SK-N-SH (cell line): ENCODE results near the gene RFX4. TPM values are rescaled to one million over a fixed set of nuclear protein-coding genes. Genes with fewer than 3 reads are reported as not detected.

Source experiments
- CTCF ChIA-PET: fragments of 300-600, 350-600 bp; formaldehyde crosslinking; extraction: SDS; loops from one replicate; lab custom pipeline; 2021; lab: Yijun Ruan, JAX
- POLR2A ChIA-PET: fragments of 350-600 bp; sonication (Branson Sonifier 250); formaldehyde crosslinking; extraction: SDS; loops from one replicate; lab custom pipeline; 2020; ENCODE audit warnings: antibody characterized with exemption, inconsistent platforms; lab: Yijun Ruan, JAX
- DNase-seq: peaks from one replicate; pipeline ENCODE4 v3.0.0; 2012
- H2AFZ ChIP-seq: fragments of 200-600 bp; sonication (generic); 2 replicates; pipeline ENCODE4 v1.8.1; 2016; ENCODE audit warnings: antibody characterized with exemption, mild to moderate bottlenecking, low read depth
- H3F3A ChIP-seq: fragments of 200-600 bp; sonication (generic); replicated peaks from 2 replicates; pipeline ENCODE3; 2016; ENCODE audit warnings: antibody characterized with exemption, mild to moderate bottlenecking; ENCODE audit not compliant: insufficient read depth
- H3K27ac ChIP-seq, 2 experiments: fragments of 200-500 bp in 1 of 2; fragments of 200-600 bp in 1 of 2; sonication (Bioruptor generic) in 1 of 2; sonication (generic), shearing (Covaris generic) in 1 of 2; 2 replicates each; pipeline versions ENCODE4 v1.5.1 to v1.6.1; 2014 to 2016; ENCODE audit warnings: low read depth in 2 of 2, inconsistent platforms in 1 of 2, low read length in 1 of 2, mild to moderate bottlenecking in 1 of 2, mixed read lengths in 1 of 2
- H3K27me3 ChIP-seq: fragments of 200-600 bp; sonication (generic), shearing (Covaris generic); 2 replicates; pipeline ENCODE4 v1.6.1; 2016; ENCODE audit warnings: mixed run types; ENCODE audit not compliant: insufficient read depth
- H3K36me3 ChIP-seq, 2 experiments: fragments of 200-500 bp in 1 of 2; fragments of 200-600 bp in 1 of 2; sonication (Bioruptor generic) in 1 of 2; sonication (generic) in 1 of 2; replicated peaks in 1 of 2; 2 replicates each; pipeline versions ENCODE3 to v1.5.1; 2014 to 2016; ENCODE audit warnings: low read length in 1 of 2, mild to moderate bottlenecking in 1 of 2; ENCODE audit not compliant: insufficient read depth in 2 of 2, control insufficient read depth in 1 of 2
- H3K4me1 ChIP-seq, 2 experiments: fragments of 200-500 bp in 1 of 2; fragments of 200-600 bp in 1 of 2; sonication (Bioruptor generic) in 1 of 2; sonication (generic), shearing (Covaris generic) in 1 of 2; 2 replicates each; pipeline versions ENCODE4 v1.5.1 to v1.6.1; 2014 to 2016; ENCODE audit warnings: low read depth in 1 of 2, low read length in 1 of 2, mixed run types in 1 of 2; ENCODE audit not compliant: insufficient read depth in 2 of 2, control insufficient read depth in 1 of 2
- H3K4me2 ChIP-seq: fragments of 200-600 bp; sonication (generic), shearing (Covaris generic); 2 replicates; pipeline ENCODE4 v1.6.1; 2017; ENCODE audit warnings: mixed run types
- H3K4me3 ChIP-seq, 2 experiments: fragments of 200-500 bp in 1 of 2; fragments of 200-600 bp in 1 of 2; sonication (Bioruptor generic) in 1 of 2; sonication (generic), shearing (Covaris generic) in 1 of 2; 2 replicates each; pipeline versions ENCODE4 v1.5.1 to v1.8.1; 2014 to 2016; ENCODE audit warnings: low read depth in 2 of 2, inconsistent platforms in 1 of 2, low read length in 1 of 2, mild to moderate bottlenecking in 1 of 2, mixed read lengths in 1 of 2, moderate library complexity in 1 of 2
- H3K79me2 ChIP-seq: fragments of 200-600 bp; sonication (generic); 2 replicates; pipeline ENCODE4 v1.8.1; 2017; ENCODE audit warnings: mild to moderate bottlenecking; ENCODE audit not compliant: insufficient read depth
- H3K9ac ChIP-seq: fragments of 200-600 bp; sonication (generic); 2 replicates; pipeline ENCODE4 v1.6.1; 2017; ENCODE audit warnings: mixed run types
- H3K9me2 ChIP-seq: fragments of 200-600 bp; sonication (generic); 2 replicates; pipeline ENCODE4 v1.6.1; 2017; ENCODE audit warnings: mixed run types
- H3K9me3 ChIP-seq: fragments of 200-600 bp; sonication (generic); 2 replicates; pipeline ENCODE4 v1.6.1; 2017; ENCODE audit warnings: mixed run types, mild to moderate bottlenecking, moderate library complexity
- H4K20me1 ChIP-seq: fragments of 200-600 bp; sonication (generic); 2 replicates; pipeline ENCODE4 v1.6.1; 2017; ENCODE audit warnings: mild to moderate bottlenecking, mixed run types; ENCODE audit not compliant: insufficient read depth
- CHD2 ChIP-seq: fragments of 150-350 bp; IDR thresholded peaks from 2 replicates; pipeline ENCODE4 v1.6.1; 2018; ENCODE audit warnings: low read length; ENCODE audit not compliant: partially characterized antibody
- ELF1 ChIP-seq: IDR thresholded peaks from 2 replicates; pipeline ENCODE4 v1.4.0; 2012
- EP300 ChIP-seq, 2 experiments: IDR thresholded peaks; 2 replicates each; pipeline versions ENCODE4 v1.4.0 to v1.6.1; 2012; ENCODE audit warnings: borderline replicate concordance in 1 of 2, low read depth in 1 of 2, low read length in 1 of 2
- FOSL2 ChIP-seq: IDR thresholded peaks from 2 replicates; pipeline ENCODE4 v1.4.0; 2012; ENCODE audit warnings: low read depth, mild to moderate bottlenecking, moderate library complexity, borderline replicate concordance
- FOXJ3 ChIP-seq: sonication (generic); formaldehyde crosslinking; IDR thresholded peaks from 2 replicates; pipeline ENCODE4 v1.5.1; 2020; ENCODE audit warnings: mild to moderate bottlenecking, missing genetic modification reagents
- GATA2 ChIP-seq: sonication (generic); formaldehyde crosslinking; IDR thresholded peaks from 2 replicates; pipeline ENCODE4 v1.5.0; 2020; ENCODE audit warnings: mild to moderate bottlenecking, missing genetic modification reagents
- JUND ChIP-seq: IDR thresholded peaks from 2 replicates; pipeline ENCODE4 v1.4.0; 2012
- MEF2A ChIP-seq: IDR thresholded peaks from 2 replicates; pipeline ENCODE4 v1.4.0; 2012; ENCODE audit warnings: low read depth, borderline replicate concordance
- NFIC ChIP-seq: IDR thresholded peaks from 2 replicates; pipeline ENCODE4 v1.4.0; 2012; ENCODE audit warnings: borderline replicate concordance
- PBX3 ChIP-seq: IDR thresholded peaks from 2 replicates; pipeline ENCODE4; 2012
- POLR2AphosphoS5 ChIP-seq: IDR thresholded peaks from 2 replicates; pipeline ENCODE4 v1.6.1; 2012; ENCODE audit warnings: low read depth, low read length
- SIN3A ChIP-seq: IDR thresholded peaks from 2 replicates; pipeline ENCODE4 v1.6.1; 2012; ENCODE audit warnings: low read depth, mild to moderate bottlenecking, low read length, moderate library complexity, borderline replicate concordance
- TAF1 ChIP-seq: IDR thresholded peaks from 2 replicates; pipeline ENCODE4 v1.6.1; 2012; ENCODE audit warnings: low read depth, mild to moderate bottlenecking, low read length, moderate library complexity, borderline replicate concordance
- TCF12 ChIP-seq: IDR thresholded peaks from 2 replicates; pipeline ENCODE4 v1.4.0; 2012
- USF1 ChIP-seq: IDR thresholded peaks from 2 replicates; pipeline ENCODE4 v1.4.0; 2012; ENCODE audit warnings: low read depth, borderline replicate concordance
- USF2 ChIP-seq: fragments of 150-350 bp; IDR thresholded peaks from 2 replicates; pipeline ENCODE4 v1.6.1; 2017; ENCODE audit warnings: antibody characterized with exemption, low read length, low read depth, borderline replicate concordance
- WGBS: methylation state at CpG from one replicate; pipeline ENCODE4 v1.1.6; 2017; ENCODE audit warnings: low lambda C conversion rate; 5-methylcytosine and 5-hydroxymethylcytosine counted together
- polyA plus RNA-seq, 3 experiments: library from polyadenylated mRNA; depleted of rRNA; stranded (reverse); fragments of >200 nt; gene quantifications; 2 replicates each; pipeline ENCODE4 v1.2.3, GENCODE V29; 2012

Gene RFX4
- polyA plus RNA-seq, 1 of the 3 experiments (the other 2 are of a cell fraction): not detected

GRCh38 chr12:106671840-106672239 lies 89.0 kb downstream of the RFX4 start:
- TF ChIP-seq USF1 (no peak), PBX3 (no peak), FOSL2 (no peak), ELF1 (no peak), MEF2A (no peak), USF2 (no peak), POLR2AphosphoS5 (no peak), FOXJ3 (no peak), GATA2 (CRISPR knock-in tag) (no peak), TCF12 (no peak), SIN3A (no peak)
- H2AFZ ChIP-seq: no peak overlapping the region

GRCh38 chr12:106672314-106673025 lies 89.7 kb downstream of the RFX4 start:
- H2AFZ ChIP-seq: no peak overlapping the region
- DNase-seq: no peak
- H3K9me2 ChIP-seq: no peaks in the 10 kb centered on the region
- H3K27me3 ChIP-seq: peaks cover 2% of the 10 kb centered on the region; the same call in 1 of the 2 replicates
- H3K4me3 ChIP-seq: no peak overlapping the region
- WGBS: 57% methylated on average over 7 of the region's 8 CpGs
- no peaks in the 10 kb centered on the region; a peak in 1 of 4 replicates for H3K4me1 ChIP-seq
- POLR2A ChIA-PET: no interaction called here
- H4K20me1 ChIP-seq: no peaks in the 10 kb centered on the region
- H3K9me3 ChIP-seq: no peaks in the 10 kb centered on the region
- H3K27ac ChIP-seq: no peak overlapping the region
- H3K4me2 ChIP-seq: no peak overlapping the region
- no peaks in the 10 kb centered on the region for H3K79me2 ChIP-seq
- TF ChIP-seq TAF1 (no peak), NFIC (no peak), FOSL2 (no peak), POLR2AphosphoS5 (no peak), USF2 (no peak), SIN3A (no peak), MEF2A (no peak), EP300 (IDR thresholded peaks at IDR 0.05; ENCODE audit: borderline replicate concordance in 1 of 2, low read depth in 1 of 2, low read length in 1 of 2) (no peak), CHD2 (no peak), JUND (no peak)
- H3K36me3 ChIP-seq: no peaks in the 10 kb centered on the region
- no peaks in the 10 kb centered on the region for H3F3A ChIP-seq
- CTCF ChIA-PET: no interaction called here
- H3K9ac ChIP-seq: no peak overlapping the region

More at GRCh38 chr12:106671840-106672239, 89.0 kb downstream of the RFX4 start:
- Histone ChIP-seq H3K9me3 (no peaks in the 10 kb centered on the region), H3K4me3 (no peak overlapping the region), H4K20me1 (no peaks in the 10 kb centered on the region), H3K4me1 (no peaks in the 10 kb centered on the region; a peak in 1 of 4 replicates), H3K4me2 (no peak overlapping the region), H3K9ac (no peak overlapping the region), H3F3A (no peaks in the 10 kb centered on the region), H3K27me3 (peaks cover 8% of the 10 kb centered on the region; the same call in 1 of the 2 replicates), H3K36me3 (no peaks in the 10 kb centered on the region), H3K9me2 (no peaks in the 10 kb centered on the region), H3K79me2 (no peaks in the 10 kb centered on the region), H3K27ac (no peak overlapping the region)
- POLR2A ChIA-PET: no interaction called here
- CTCF ChIA-PET: no interaction called here
- WGBS: 33% methylated on average over 5 of the region's 6 CpGs
- no peak for DNase-seq
